ENCODE results near the gene SERPINH1. TPM values are rescaled to one million over a fixed set of nuclear protein-coding genes. Genes with fewer than 3 reads are reported as not detected.

SERPINH1 gene
- polyA plus RNA-seq (2012; ENCODE audit: missing spikeins) = 10.9 TPM

DNA sequence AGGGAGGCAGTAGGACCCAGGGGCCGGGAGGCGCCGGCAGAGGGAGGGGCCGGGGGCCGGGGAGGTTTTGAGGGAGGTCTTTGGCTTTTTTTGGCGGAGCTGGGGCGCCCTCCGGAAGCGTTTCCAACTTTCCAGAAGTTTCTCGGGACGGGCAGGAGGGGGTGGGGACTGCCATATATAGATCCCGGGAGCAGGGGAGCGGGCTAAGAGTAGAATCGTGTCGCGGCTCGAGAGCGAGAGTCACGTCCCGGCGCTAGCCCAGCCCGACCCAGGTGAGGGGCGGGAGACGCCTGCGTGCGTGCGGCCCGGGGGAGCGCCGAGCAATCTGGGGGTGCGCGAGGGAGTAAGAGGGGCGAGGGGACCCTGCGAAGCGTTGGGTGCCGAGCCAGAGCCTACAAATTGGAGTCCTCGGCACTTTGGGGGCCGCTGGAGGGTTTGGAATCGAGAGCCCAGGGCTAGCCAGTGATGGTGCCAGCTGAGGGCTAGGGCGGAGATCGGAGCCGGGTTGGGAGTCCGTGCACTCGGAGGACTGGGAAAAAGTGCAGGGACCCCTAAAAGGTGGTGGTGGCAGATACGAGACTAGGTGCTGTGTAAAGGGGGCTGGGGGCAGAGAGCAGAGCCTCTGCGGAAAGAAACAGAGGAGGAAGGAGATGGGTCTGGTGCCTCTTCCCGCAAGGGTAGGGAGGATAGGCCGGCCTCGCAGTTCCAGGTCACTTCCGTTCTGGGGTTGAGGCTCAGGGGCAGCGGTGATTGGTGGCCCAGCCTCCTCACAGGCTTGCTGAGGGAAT lies at the start of gene SERPINH1:
TSS of gene SERPINH1 (plus strand) at position 206 of the 788 bp plus-strand sequence. CDS start 4,097 bp downstream, outside the sequence.
- DNase-seq (ENCODE audit: insufficient read length) (peak; percentile 83), FAIRE-seq (peak; percentile 92)
- peak; percentile 92 for TF ChIP-seq POLR2AphosphoS5 (IDR thresholded peaks at IDR 0.05; ENCODE audit: low read depth, low read length)
- TF ChIP-seq TAF1 (IDR thresholded peaks at IDR 0.05; ENCODE audit: borderline replicate concordance, low read depth, low read length) = peak; percentile 69
- peak; percentile 93 for TF ChIP-seq POLR2A (IDR thresholded peaks at IDR 0.05; ENCODE audit: low read depth, low read length)

DNA sequence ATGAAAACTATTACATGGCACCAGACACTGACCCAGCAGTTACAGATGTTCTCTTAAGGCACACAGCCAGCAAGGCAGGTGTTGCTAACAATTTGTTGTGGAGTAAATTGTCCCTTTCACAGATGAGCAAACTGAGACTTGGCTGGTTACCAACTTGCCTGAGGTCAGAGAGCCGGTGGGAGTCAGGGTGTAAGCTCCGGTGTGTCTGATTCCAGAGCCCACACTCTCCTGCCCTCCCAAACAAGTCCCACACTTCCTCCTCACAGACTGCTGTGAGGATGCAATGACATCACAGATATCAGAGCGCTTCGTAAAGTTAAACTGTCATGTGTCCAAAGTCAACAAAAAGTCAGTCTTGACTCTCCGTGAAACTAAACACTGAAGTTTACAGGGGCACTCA lies 48.8 kb upstream of the SERPINH1 start:
- TF ChIP-seq POLR2AphosphoS5 (IDR thresholded peaks at IDR 0.05; ENCODE audit: low read depth, low read length) (no peak), POLR2A (IDR thresholded peaks at IDR 0.05; ENCODE audit: low read depth, low read length) (no peak), TAF1 (IDR thresholded peaks at IDR 0.05; ENCODE audit: borderline replicate concordance, low read depth, low read length) (no peak)
- FAIRE-seq = no peak
- DNase-seq (ENCODE audit: insufficient read length) = no peak

DNA sequence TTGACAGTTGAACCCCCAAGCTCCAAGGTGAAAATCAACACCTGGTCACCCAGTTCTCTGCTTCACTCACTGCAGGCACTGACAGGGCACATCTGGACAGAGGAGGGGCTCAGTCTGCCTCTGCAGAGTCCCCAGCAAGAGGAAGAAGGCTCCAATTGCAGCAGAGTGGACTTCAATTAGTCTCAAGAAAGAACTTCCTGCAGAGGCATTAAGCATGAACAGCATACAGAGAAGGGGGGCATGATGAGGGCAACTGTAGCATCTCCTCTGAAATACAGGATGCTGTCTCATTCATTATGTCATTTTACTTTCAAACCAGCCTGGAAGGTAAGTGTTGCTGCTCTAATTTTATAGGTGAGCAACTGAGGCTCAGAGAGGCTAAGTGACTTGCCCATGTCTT lies 47.5 kb upstream of the SERPINH1 start:
- DNase-seq (ENCODE audit: insufficient read length) = no peak
- no peak for FAIRE-seq
- no peak for TF ChIP-seq TAF1 (IDR thresholded peaks at IDR 0.05; ENCODE audit: borderline replicate concordance, low read depth, low read length)
- TF ChIP-seq POLR2AphosphoS5 (IDR thresholded peaks at IDR 0.05; ENCODE audit: low read depth, low read length) = no peak
- TF ChIP-seq POLR2A (IDR thresholded peaks at IDR 0.05; ENCODE audit: low read depth, low read length) = no peak

DNA sequence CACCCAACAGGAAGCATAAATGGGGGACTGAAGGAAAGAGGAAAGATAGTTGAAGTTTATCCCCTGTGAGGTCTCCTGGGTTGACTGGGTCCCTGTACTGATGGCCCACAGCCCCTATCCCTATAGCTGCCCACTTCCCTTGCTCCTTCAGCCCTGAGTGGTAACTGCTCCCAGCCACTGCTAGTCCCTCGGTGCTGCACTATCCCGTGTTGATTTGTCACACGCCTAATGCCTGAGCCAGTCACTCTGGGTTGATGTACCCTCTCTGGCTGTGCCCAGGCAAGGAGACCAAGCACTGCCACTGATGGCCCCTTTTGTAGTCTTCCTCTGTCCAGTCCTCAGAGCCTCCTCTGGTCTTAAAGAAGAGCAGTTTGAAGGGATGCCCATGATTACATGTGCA lies 45.9 kb upstream of the SERPINH1 start:
- no peak for DNase-seq (ENCODE audit: insufficient read length)
- TF ChIP-seq POLR2AphosphoS5 (IDR thresholded peaks at IDR 0.05; ENCODE audit: low read depth, low read length) (no peak), TAF1 (IDR thresholded peaks at IDR 0.05; ENCODE audit: borderline replicate concordance, low read depth, low read length) (no peak), POLR2A (IDR thresholded peaks at IDR 0.05; ENCODE audit: low read depth, low read length) (no peak)
- FAIRE-seq = no peak

DNA sequence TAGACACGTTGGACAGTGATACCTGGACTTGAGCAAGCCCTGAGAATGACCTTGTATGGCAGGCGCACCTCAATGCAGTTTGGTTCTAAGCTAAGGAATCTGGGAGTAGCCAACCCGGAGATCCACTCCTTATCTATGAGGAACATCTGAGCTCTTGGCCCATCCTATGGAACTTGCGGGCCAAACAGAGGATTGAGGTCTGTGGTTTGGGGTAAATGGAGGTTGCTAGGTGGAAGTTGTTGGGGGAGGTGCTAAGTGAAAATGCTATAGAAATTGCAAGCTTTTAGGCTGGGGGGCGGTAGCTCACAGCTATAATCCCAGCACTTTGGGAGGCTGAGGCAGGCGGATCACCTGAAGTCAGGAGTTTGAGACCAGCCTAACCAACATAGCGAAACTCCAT lies 45.2 kb upstream of the SERPINH1 start:
- FAIRE-seq = peak; percentile 24
- DNase-seq (ENCODE audit: insufficient read length) = no peak
- TF ChIP-seq TAF1 (IDR thresholded peaks at IDR 0.05; ENCODE audit: borderline replicate concordance, low read depth, low read length) (no peak), POLR2A (IDR thresholded peaks at IDR 0.05; ENCODE audit: low read depth, low read length) (no peak), POLR2AphosphoS5 (IDR thresholded peaks at IDR 0.05; ENCODE audit: low read depth, low read length) (no peak)

DNA sequence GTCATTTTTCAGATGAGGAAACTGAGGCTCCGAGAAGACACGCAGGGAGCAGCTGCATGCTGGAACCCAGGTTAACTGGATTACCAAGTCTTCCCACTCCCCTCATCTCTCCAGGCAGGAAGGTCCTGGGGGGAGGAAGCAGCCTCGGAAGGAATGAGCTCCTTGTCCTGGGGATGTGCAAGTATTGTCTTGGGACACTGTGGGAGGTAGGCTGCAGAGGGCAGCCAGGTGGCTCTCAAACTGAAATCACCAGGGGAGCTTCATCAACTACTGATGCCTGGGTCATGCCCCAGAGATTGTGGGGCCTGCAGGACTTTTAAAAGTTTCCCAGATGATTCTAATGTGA lies 43.9 kb upstream of the SERPINH1 start:
- DNase-seq (ENCODE audit: insufficient read length) = no peak

DNA sequence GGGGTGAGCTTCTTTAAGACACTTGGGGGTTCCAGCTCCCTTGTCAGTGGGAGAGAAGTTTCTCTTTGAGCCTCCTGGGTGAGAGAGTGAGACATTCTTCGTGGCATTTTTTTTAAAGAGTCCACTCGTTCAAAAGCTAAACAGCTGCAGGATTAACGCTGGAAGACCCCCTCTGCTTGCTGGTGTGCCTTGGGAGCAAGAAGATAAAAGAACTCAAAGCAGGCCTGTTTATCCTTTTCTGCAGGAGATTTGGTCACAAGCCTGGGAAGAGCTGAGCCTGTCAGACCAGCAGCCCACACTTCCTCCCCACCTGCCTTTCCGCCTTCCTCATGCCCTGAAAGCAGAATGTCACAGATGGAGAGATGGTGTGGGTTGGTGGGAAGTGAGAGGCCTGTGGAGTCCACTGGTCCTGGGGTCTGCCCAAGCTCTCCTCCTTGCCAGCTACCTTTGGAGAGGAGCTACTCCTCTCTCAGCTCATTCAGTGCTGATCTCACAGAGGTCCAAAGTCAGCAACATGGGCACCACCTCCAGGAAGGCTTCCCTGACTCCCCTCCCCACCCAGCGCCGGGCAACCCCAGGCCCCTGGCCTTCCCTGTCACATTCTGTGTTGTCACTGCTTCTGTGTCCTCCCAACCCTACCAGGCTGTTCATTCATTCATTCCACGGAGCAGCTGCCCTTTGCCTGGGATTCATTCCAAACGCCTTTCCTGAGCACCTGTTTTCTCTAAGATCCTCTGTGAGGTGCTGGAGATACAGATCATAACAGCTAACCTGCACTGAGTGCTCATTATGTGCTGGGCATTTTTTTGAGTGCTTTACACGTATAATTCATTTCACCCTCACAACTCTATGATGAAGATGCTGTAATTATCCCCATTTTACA lies 43.0 kb upstream of the SERPINH1 start:
- FAIRE-seq = peak; percentile 57
- DNase-seq (ENCODE audit: insufficient read length) = no peak
- TF ChIP-seq POLR2A (IDR thresholded peaks at IDR 0.05; ENCODE audit: low read depth, low read length) = no peak
- TF ChIP-seq POLR2AphosphoS5 (IDR thresholded peaks at IDR 0.05; ENCODE audit: low read depth, low read length) = no peak
- no peak for TF ChIP-seq TAF1 (IDR thresholded peaks at IDR 0.05; ENCODE audit: borderline replicate concordance, low read depth, low read length)

More for the DNA sequence above, 43.9 kb upstream of the SERPINH1 start:
- peak; percentile 70 for FAIRE-seq
- TF ChIP-seq POLR2A (IDR thresholded peaks at IDR 0.05; ENCODE audit: low read depth, low read length) (no peak), TAF1 (IDR thresholded peaks at IDR 0.05; ENCODE audit: borderline replicate concordance, low read depth, low read length) (no peak), POLR2AphosphoS5 (IDR thresholded peaks at IDR 0.05; ENCODE audit: low read depth, low read length) (no peak)

DNA sequence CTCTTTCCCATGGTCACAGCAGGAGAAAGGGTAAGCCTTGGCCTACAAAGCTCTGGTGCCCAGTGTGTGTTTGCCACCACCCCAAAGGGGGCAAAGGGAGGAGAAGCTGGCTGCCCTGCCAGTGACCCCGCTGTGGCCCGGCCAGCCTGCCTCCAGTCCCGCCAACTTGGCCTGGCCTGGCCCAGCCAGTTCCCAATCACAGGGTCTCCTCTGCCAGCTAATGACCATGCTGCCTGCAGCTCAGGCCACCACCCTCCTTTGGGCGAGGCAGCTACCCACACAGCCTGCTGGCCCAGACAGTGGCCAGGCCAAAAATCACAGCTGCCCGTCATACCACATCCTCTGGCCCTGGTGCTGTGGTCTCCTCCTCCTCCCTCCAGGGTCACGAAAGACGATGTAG lies 41.4 kb upstream of the SERPINH1 start:
- no peak for TF ChIP-seq POLR2A (IDR thresholded peaks at IDR 0.05; ENCODE audit: low read depth, low read length)
- no peak for TF ChIP-seq TAF1 (IDR thresholded peaks at IDR 0.05; ENCODE audit: borderline replicate concordance, low read depth, low read length)
- TF ChIP-seq POLR2AphosphoS5 (IDR thresholded peaks at IDR 0.05; ENCODE audit: low read depth, low read length) = no peak
- DNase-seq (ENCODE audit: insufficient read length) (no peak), FAIRE-seq (no peak)

DNA sequence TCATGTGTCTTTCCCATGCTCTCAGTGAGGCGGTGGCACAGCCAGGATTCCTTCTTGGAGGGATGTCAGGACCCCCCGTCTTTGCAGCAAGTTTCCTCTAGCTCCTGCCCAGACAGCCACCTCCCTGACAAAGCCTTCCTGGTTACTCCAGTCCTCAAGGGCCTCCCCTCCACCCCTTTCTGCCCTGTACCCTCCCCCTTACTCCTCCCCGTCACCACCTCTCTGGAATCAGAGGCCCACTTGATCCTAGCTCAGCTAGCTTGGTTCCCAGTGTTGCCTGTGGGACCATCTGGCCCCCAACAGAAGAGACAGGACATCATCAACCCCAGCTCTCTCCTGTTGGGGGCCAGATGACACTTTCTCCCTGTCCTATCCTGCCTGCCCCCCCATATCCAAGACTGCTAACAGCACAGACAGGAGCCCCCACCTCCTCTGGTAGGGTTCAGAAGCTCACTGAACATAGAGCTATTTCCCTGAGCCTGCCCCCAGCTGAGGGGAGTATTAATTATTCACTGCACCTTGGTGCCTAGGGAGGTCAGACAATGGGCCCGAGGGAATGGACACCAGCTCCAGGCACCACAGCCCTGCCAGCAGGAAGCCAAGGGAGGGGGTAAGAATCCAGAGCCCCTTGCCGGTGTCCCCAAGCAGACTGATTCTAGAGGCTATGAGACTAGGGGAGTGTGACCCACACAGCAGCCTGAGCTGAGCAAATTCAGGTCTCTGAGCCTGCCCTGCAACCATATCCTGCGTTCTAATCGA lies 39.6 kb upstream of the SERPINH1 start:
- DNase-seq (ENCODE audit: insufficient read length) = no peak
- TF ChIP-seq POLR2A (IDR thresholded peaks at IDR 0.05; ENCODE audit: low read depth, low read length) (no peak), POLR2AphosphoS5 (IDR thresholded peaks at IDR 0.05; ENCODE audit: low read depth, low read length) (no peak), TAF1 (IDR thresholded peaks at IDR 0.05; ENCODE audit: borderline replicate concordance, low read depth, low read length) (no peak)
- peak; percentile 60 for FAIRE-seq

DNA sequence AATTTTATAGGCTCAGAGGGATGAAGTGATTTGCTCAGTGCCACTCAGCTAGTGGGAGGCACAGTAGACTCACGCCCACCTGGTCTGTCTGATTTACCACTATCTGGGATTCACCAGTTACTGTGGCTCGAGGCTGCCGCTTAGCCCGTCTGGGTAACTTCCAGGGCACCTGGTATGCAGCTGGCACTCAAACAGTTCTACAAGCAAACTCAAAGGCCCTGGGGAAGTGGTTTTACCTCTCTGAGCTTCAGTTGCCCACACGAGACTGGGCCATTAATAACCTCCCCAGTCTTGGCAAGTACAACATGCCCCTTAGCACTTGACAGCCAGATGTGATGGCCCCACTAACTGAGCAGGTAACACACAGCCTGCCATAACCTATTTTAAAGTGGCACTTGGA lies 38.9 kb upstream of the SERPINH1 start:
- FAIRE-seq (peak; percentile 94), DNase-seq (ENCODE audit: insufficient read length) (no peak)
- TF ChIP-seq TAF1 (IDR thresholded peaks at IDR 0.05; ENCODE audit: borderline replicate concordance, low read depth, low read length) = no peak
- no peak for TF ChIP-seq POLR2AphosphoS5 (IDR thresholded peaks at IDR 0.05; ENCODE audit: low read depth, low read length)
- no peak for TF ChIP-seq POLR2A (IDR thresholded peaks at IDR 0.05; ENCODE audit: low read depth, low read length)
